KBM-7 (cell line): ENCODE results near the gene ARMS2.

Experiments used
- DNase-seq: peaks from one replicate; pipeline ENCODE4 v3.0.0-alpha.2; 2015
- in situ Hi-C: fragments of 300-500 bp; cut with MboI; formaldehyde crosslinking; loops from 2 replicates; pipeline ENCODE4 v1.14.3; 2020; ENCODE audit warnings: low sequenced_read_pairs, low pct_unique_long_range_greater_than_20kb, mixed read lengths

Gene ARMS2

GRCh38 chr10:122454603-122455080 is at the start of gene ARMS2:
Gene ARMS2, plus strand, starts transcription at chr10:122454653. Its CDS starts 75 bp downstream, at chr10:122454728.
- in situ Hi-C loops, result no loop called here
- DNase-seq, result no peak

- no peak for DNase-seq
- in situ Hi-C loops, result no loop called here
These were observed 46.9 kb upstream of the ARMS2 start for GRCh38 chr10:122407375-122408125.

GRCh38 chr10:122413327-122413726 is 41.1 kb upstream of the ARMS2 start:
- DNase-seq, result no peak
- in situ Hi-C loops, result no loop called here

GRCh38 chr10:122417667-122418066 is 36.8 kb upstream of the ARMS2 start:
- in situ Hi-C loops, result no loop called here
- no peak for DNase-seq

GRCh38 chr10:122419016-122419415 is 35.4 kb upstream of the ARMS2 start:
- DNase-seq, result no peak
- in situ Hi-C loops, result no loop called here

- DNase-seq, result no peak
- in situ Hi-C loops, result no loop called here
These were observed 34.4 kb upstream of the ARMS2 start for GRCh38 chr10:122419876-122420623.

GRCh38 chr10:122420624-122421007 is 33.8 kb upstream of the ARMS2 start:
- no peak for DNase-seq
- in situ Hi-C loops, result no loop called here

GRCh38 chr10:122421054-122421625 is 33.3 kb upstream of the ARMS2 start:
- in situ Hi-C loops, result no loop called here
- no peak for DNase-seq

- DNase-seq, result no peak
- in situ Hi-C loops, result no loop called here
These were observed 32.7 kb upstream of the ARMS2 start for GRCh38 chr10:122421742-122422141.

- in situ Hi-C loops, result no loop called here
- DNase-seq, result no peak
These were observed 32.0 kb upstream of the ARMS2 start for GRCh38 chr10:122422266-122422989.

GRCh38 chr10:122424059-122424458 is 30.4 kb upstream of the ARMS2 start:
- DNase-seq, result no peak

GRCh38 chr10:122426829-122427228 is 27.6 kb upstream of the ARMS2 start:
- DNase-seq, result no peak
- in situ Hi-C loops, result no loop called here

More at GRCh38 chr10:122424059-122424458, 30.4 kb upstream of the ARMS2 start:
- in situ Hi-C loops, result no loop called here

- in situ Hi-C loops, result no loop called here
These were observed 27.2 kb upstream of the ARMS2 start for GRCh38 chr10:122427280-122427679.

GRCh38 chr10:122435212-122435827 is 19.1 kb upstream of the ARMS2 start:
- in situ Hi-C loops, result no loop called here
- DNase-seq, result peak; percentile 58

More at GRCh38 chr10:122427280-122427679, 27.2 kb upstream of the ARMS2 start:
- DNase-seq, result no peak

- in situ Hi-C loops, result no loop called here
These were observed 12.5 kb upstream of the ARMS2 start for GRCh38 chr10:122441961-122442360.

GRCh38 chr10:122445469-122445868 is 9.0 kb upstream of the ARMS2 start:
- in situ Hi-C loops, result no loop called here

More at GRCh38 chr10:122441961-122442360, 12.5 kb upstream of the ARMS2 start:
- no peak for DNase-seq

GRCh38 chr10:122445904-122446303 is 8.5 kb upstream of the ARMS2 start:
- in situ Hi-C loops, result no loop called here
- no peak for DNase-seq

More at GRCh38 chr10:122445469-122445868, 9.0 kb upstream of the ARMS2 start:
- DNase-seq, result no peak

- in situ Hi-C loops, result no loop called here
- DNase-seq, result no peak
These were observed 7.6 kb upstream of the ARMS2 start for GRCh38 chr10:122446668-122447423.
